Loucy (cell line): ENCODE results near the gene CDNF.

Experiments
- EZH2phosphoT487 ChIP-seq: fragments of 200-600 bp; IDR thresholded peaks from 2 replicates; pipeline ENCODE4 v1.6.1; 2018; ENCODE audit warnings: antibody characterized with exemption, mild to moderate bottlenecking, moderate library complexity, borderline replicate concordance
- TF ChIP-seq, protein P1 (sequence below): fragments of 200-600 bp; sonication (generic); conservative IDR thresholded peaks from 2 replicates; pipeline ENCODE4 v1.5.1; 2014; ENCODE audit warnings: mild to moderate bottlenecking, antibody characterized with exemption, low read length

DNA sequence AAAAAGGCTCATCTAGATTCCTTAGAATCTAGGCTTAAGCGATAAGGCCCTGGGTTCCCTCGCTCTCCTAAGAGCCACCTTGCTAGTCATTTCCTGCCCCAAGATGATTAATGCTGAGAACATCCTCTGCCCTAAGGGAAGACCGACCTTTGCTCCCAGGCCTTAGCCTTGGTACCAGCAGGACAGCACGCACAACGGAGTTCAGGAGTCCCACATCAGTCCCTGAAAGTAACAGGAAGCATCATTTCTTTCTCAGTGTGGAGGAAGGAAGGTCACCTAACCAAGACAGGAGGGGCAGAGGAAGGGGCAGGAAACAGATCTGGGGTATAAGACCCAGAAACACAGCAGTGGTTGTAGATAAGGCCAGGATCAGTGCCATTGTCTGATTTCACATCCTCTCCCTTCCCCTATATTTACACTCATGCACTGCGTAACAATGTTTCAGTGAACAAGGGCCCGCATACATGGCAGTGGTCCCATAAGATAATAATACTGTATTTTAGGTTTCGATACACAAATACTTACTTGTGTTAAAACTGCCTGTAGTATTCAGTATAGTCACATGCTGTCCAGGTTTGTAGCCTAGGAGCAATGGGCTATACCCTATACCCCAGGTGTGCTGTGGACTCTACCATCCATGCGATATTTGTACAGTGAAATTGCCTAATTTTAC is 55.0 kb downstream of the CDNF start:
- TF ChIP-seq, protein P1, sequence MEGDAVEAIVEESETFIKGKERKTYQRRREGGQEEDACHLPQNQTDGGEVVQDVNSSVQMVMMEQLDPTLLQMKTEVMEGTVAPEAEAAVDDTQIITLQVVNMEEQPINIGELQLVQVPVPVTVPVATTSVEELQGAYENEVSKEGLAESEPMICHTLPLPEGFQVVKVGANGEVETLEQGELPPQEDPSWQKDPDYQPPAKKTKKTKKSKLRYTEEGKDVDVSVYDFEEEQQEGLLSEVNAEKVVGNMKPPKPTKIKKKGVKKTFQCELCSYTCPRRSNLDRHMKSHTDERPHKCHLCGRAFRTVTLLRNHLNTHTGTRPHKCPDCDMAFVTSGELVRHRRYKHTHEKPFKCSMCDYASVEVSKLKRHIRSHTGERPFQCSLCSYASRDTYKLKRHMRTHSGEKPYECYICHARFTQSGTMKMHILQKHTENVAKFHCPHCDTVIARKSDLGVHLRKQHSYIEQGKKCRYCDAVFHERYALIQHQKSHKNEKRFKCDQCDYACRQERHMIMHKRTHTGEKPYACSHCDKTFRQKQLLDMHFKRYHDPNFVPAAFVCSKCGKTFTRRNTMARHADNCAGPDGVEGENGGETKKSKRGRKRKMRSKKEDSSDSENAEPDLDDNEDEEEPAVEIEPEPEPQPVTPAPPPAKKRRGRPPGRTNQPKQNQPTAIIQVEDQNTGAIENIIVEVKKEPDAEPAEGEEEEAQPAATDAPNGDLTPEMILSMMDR: no peak
- TF ChIP-seq EZH2phosphoT487: no peak
